Gastroesophageal sphincter (tissue), 4 donors: ENCODE data around the gene LIN28B. TPM values are rescaled to one million over a fixed set of nuclear protein-coding genes. Genes with fewer than 3 reads are reported as not detected.

Experiments
- ATAC-seq: fragments of 150-250 bp; one replicate; pipeline ENCODE4 v1.9.1; 2016; ENCODE audit warnings: mild to moderate bottlenecking, moderate library complexity
- H3K27ac ChIP-seq, 4 donors: fragments of 200-600 bp; sonication (generic) in 3 of 4; 1 replicate in 3 of 4; 2 replicates in 1 of 4; pipeline ENCODE4 v1.5.1; 2016 to 2019
- H3K27me3 ChIP-seq: fragments of 200-600 bp; sonication (generic); one replicate; pipeline ENCODE4 v1.5.1; 2019
- H3K36me3 ChIP-seq, 2 donors: fragments of 200-600 bp; sonication (generic); one replicate each; pipeline ENCODE4 v1.5.1; 2019; ENCODE audit warnings: control low read depth in 1 of 2
- H3K4me1 ChIP-seq, 3 donors: fragments of 200-600 bp; sonication (generic); 1 replicate in 2 of 3; 2 replicates in 1 of 3; pipeline ENCODE4 v1.5.1; 2016 to 2019; ENCODE audit warnings: control low read depth in 2 of 3
- H3K4me3 ChIP-seq, 2 donors: fragments of 200-600 bp; sonication (generic); one replicate each; pipeline ENCODE4 v1.5.1; 2019; ENCODE audit warnings: mild to moderate bottlenecking in 1 of 2, moderate library complexity in 1 of 2
- H3K9me3 ChIP-seq, 3 donors: fragments of 200-600 bp; sonication (generic); one replicate each; pipeline ENCODE4 v1.5.1; 2017 to 2019; ENCODE audit warnings: control low read depth in 2 of 3
- EP300 ChIP-seq: sonication (generic); formaldehyde crosslinking; IDR thresholded peaks from one replicate; pipeline ENCODE4 v1.6.1; 2017; ENCODE audit warnings: antibody characterized with exemption, mild to moderate bottlenecking
- POLR2A ChIP-seq, 2 donors: fragments of 450-650 bp; IDR thresholded peaks; one replicate each; pipeline ENCODE4 v1.6.1; 2017; ENCODE audit warnings: antibody characterized with exemption in 2 of 2, mild to moderate bottlenecking in 2 of 2, moderate library complexity in 1 of 2
- POLR2AphosphoS5 ChIP-seq: sonication (generic); formaldehyde crosslinking; IDR thresholded peaks from one replicate; pipeline ENCODE4 v1.6.1; 2017; ENCODE audit warnings: antibody characterized with exemption
- WGBS, 2 donors: methylation state at CpG; one replicate each; pipeline ENCODE4 v1.1.5; 2018; ENCODE audit warnings: low coverage in 1 of 2; 5-methylcytosine and 5-hydroxymethylcytosine counted together
- total RNA-seq, 4 donors: library from RNA; depleted of rRNA; stranded (reverse); fragments of >200 nt; gene quantifications; one replicate each; pipeline ENCODE4 v1.1.0, GENCODE V29; 2016
- TF ChIP-seq, protein P1 (sequence below), 4 experiments: fragments of 200-600 bp in 2 of 4; fragments of 450-650 bp in 2 of 4; sonication (generic) in 1 of 4; IDR thresholded peaks; one replicate each; pipeline ENCODE4 v1.5.1; 2017 to 2019; ENCODE audit warnings: antibody characterized with exemption in 4 of 4, mild to moderate bottlenecking in 2 of 4, moderate library complexity in 2 of 4

LIN28B gene, protein sequence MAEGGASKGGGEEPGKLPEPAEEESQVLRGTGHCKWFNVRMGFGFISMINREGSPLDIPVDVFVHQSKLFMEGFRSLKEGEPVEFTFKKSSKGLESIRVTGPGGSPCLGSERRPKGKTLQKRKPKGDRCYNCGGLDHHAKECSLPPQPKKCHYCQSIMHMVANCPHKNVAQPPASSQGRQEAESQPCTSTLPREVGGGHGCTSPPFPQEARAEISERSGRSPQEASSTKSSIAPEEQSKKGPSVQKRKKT
- not detected for total RNA-seq

DNA sequence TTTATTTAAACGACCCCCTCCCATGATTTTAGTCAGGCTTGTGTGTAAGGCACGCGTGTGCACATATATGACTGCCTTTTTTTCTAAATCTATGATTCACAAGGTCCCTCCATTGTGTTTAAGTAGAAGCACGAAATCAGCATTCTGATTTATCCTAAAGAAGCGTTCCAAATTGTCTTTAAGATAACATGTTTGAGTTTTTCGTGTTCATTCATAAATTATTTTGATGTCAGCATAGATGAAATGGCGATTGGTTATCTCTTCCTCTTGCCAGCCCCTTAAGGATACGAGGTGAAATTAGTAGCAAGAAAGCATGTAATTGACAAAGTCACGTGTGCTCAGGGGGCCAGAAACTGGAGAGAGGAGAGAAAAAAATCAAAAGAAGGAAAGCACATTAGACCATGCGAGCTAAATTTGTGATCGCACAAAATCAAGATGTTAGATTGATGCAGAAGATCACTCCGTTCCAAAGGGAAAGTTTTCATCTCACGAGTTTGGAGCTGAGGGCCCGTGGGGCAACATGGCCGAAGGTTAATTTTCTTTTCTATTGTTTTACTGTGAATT, at the start of gene LIN28B:
Gene LIN28B (plus strand): TSS at position 377 of the 564 bp plus-strand sequence. CDS start 144 bp downstream, at position 521.
- Histone ChIP-seq H3K27me3 (peaks cover 79% of the 10 kb centered on the region), H3K4me3 (no peak within 1 kb of the TSS), H3K27ac (no peak within 1 kb of the TSS), H3K4me1 (peaks cover 0 to 9% (median 0%) of the 10 kb centered on the region in 3 donors), H3K9me3 (peaks cover 0 to 13% (median 0%) of the 10 kb centered on the region in 3 donors), H3K36me3 (no peaks in the 10 kb centered on the region)
- TF ChIP-seq POLR2A (IDR thresholded peaks at IDR 0.05), result no peak
- TF ChIP-seq, protein P1, sequence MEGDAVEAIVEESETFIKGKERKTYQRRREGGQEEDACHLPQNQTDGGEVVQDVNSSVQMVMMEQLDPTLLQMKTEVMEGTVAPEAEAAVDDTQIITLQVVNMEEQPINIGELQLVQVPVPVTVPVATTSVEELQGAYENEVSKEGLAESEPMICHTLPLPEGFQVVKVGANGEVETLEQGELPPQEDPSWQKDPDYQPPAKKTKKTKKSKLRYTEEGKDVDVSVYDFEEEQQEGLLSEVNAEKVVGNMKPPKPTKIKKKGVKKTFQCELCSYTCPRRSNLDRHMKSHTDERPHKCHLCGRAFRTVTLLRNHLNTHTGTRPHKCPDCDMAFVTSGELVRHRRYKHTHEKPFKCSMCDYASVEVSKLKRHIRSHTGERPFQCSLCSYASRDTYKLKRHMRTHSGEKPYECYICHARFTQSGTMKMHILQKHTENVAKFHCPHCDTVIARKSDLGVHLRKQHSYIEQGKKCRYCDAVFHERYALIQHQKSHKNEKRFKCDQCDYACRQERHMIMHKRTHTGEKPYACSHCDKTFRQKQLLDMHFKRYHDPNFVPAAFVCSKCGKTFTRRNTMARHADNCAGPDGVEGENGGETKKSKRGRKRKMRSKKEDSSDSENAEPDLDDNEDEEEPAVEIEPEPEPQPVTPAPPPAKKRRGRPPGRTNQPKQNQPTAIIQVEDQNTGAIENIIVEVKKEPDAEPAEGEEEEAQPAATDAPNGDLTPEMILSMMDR (IDR thresholded peaks at IDR 0.05), result no peak
- TF ChIP-seq POLR2AphosphoS5, result no peak
- no peak for TF ChIP-seq EP300
- ATAC-seq, result no peak
- 4 to 7% methylated on average over 15 of the region's 15 CpGs for WGBS, 2 donors

DNA sequence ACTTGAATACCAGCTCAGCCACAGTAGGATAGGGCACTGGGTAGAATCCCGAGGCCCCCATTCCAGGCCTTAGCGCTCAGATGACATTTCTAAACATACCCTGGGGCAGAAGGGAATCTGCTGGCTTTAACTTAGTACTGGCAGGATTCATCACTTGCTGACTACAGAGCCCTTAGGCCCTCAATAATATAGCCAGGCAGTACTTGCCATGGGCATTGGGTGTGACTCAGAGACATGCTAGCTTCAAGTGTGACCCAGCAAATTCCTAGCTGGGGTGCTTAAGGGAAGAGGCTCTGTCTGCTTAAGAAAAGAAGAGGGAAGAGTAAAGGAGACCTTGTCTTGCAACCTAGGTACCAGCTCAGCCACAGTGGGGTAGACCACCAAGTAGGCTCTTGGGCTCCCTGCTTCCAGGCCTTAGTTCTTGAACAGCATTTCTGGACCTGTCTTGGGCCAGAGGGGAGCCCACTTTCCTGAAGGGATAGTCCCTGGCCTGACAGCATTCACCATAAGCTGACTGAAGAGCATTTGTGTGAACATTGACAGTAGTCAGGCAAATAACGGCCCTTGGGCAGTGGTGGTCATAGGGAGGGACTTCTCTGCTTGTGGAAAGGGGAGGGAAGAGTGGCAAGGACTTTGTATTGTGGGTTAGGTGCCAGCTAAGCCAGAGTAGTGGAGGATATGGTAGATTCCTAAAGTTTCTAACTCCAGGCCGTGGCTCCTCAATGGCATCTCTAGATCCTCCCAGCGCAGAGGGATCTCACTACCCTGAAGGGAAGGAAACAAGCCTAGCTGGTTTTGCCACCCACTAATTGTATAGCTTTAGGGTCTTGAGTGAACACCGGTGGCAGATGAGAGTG, 48.6 kb upstream of the LIN28B start:
- Histone ChIP-seq H3K36me3 (no peaks in the 10 kb centered on the region), H3K27me3 (peaks cover 9% of the 10 kb centered on the region), H3K4me1 (no peaks in the 10 kb centered on the region), H3K4me3 (no peak overlapping the region), H3K27ac (no peak overlapping the region), H3K9me3 (peaks cover 0 to 18% (median 0%) of the 10 kb centered on the region in 3 donors)
- no peak for ATAC-seq
- no peak for TF ChIP-seq EP300
- 52 to 66% methylated on average over 2 of the region's 6 CpGs for WGBS, 2 donors

DNA sequence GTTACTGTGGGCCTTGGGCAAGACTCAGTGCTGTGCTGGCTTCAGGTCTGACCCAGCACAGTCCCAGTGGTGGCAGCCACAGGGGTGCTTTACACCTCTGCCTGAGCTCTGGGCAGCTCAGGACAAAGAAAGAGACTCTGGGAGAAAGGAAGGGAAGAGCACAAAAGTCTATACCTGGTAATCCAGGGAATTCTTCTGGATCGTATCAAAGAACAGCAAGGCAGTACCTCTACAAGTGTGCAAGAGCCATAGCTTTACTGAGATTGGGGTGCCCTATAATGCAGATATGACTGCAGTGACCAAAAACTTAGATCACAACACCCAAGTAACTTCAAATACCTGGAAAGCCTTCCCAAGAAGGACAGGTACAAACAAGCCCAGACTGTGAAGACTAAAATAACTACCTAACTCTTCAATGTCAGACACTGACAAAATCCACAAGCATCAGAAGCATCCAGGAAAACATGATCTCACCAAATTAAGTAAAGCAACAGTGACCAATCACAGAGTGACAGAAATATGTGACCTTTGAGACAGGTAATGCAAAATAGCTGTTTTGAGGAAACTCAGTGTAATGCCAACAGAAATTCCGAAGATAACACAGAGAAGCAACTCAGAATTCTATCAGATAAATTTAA, 47.9 kb upstream of the LIN28B start:
- 78 to 90% methylated on average over 1 of the region's 2 CpGs for WGBS, 2 donors
- Histone ChIP-seq H3K27ac (no peak overlapping the region), H3K9me3 (peaks cover 0 to 12% (median 0%) of the 10 kb centered on the region in 3 donors), H3K36me3 (no peaks in the 10 kb centered on the region), H3K27me3 (peaks cover 9% of the 10 kb centered on the region), H3K4me3 (no peak overlapping the region), H3K4me1 (no peaks in the 10 kb centered on the region)
- TF ChIP-seq EP300 (no peak), POLR2A (IDR thresholded peaks at IDR 0.05) (no peak), POLR2AphosphoS5 (no peak)
- TF ChIP-seq, protein P1 (IDR thresholded peaks at IDR 0.05), result no peak
- no peak for ATAC-seq

DNA sequence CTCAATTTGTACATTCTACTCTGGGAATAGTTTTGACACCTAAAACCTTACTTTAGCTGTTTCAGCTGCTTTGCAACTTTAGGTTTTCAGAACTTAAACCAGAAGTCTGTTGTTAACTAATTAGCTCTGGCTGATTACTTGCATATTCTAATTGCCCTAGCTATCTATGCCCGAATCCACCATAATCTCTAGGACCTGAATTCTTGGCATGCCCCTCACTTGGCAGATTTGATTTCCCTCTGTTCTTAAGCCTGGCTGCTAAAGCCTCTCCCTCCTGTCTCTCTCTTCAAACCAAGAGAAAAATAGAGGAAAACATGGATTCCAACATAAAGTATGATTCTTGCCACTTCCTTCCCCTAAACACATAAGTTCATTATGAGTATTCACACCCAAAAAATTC, 35.0 kb upstream of the LIN28B start:
- Histone ChIP-seq H3K9me3 (peaks cover 0 to 6% (median 0%) of the 10 kb centered on the region in 3 donors), H3K4me3 (no peak overlapping the region), H3K27ac (no peak overlapping the region), H3K36me3 (no peaks in the 10 kb centered on the region), H3K27me3 (peaks cover 17% of the 10 kb centered on the region), H3K4me1 (no peaks in the 10 kb centered on the region)
- TF ChIP-seq POLR2AphosphoS5 (no peak), POLR2A (IDR thresholded peaks at IDR 0.05) (no peak), EP300 (no peak)
- TF ChIP-seq, protein P1 (IDR thresholded peaks at IDR 0.05), result no peak
- ATAC-seq, result no peak
- WGBS, 2 donors, result 50% methylated on average over 1 of the region's 1 CpG; no CpG with 5 or more reads in 1 of the 2 donors

DNA sequence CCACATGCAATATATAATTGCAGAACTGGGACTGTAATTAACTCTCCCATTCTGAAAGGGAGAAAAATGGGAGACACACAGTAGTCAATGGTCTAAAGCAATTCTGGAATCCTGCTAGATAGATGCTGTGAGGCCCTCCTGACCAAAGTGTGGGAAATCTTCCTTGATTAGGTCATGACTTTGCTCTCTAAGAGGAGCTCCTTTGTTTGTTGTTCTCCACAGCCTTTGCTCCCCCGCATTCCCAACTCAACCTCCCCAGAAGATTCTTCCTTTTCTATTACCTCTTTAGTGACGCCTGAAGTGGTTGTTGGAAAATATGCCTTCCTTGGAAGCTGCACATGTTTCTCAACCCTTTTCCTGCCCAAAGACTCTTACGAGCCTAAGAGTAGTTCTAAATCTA, 28.8 kb upstream of the LIN28B start:
- Histone ChIP-seq H3K9me3 (no peaks in the 10 kb centered on the region), H3K4me1 (no peaks in the 10 kb centered on the region), H3K27ac (no peak overlapping the region), H3K27me3 (peaks cover 3% of the 10 kb centered on the region), H3K36me3 (no peaks in the 10 kb centered on the region), H3K4me3 (no peak overlapping the region)
- ATAC-seq, result no peak
- 24 to 52% methylated on average over 3 of the region's 3 CpGs for WGBS, 2 donors
- no peak for TF ChIP-seq POLR2A (IDR thresholded peaks at IDR 0.05)
- TF ChIP-seq EP300, result no peak
- no peak for TF ChIP-seq POLR2AphosphoS5
- TF ChIP-seq, protein P1 (IDR thresholded peaks at IDR 0.05), result no peak
